Right atrium auricular region (tissue), 2 donors: ENCODE measurements around the gene WFDC9. TPM values are rescaled to one million over a fixed set of nuclear protein-coding genes. Genes with fewer than 3 reads are reported as not detected.
"Not testable (repeated sequence)": the region's sequence is repeated elsewhere in the genome, so short reads cannot be mapped to it uniquely, and the experiment has no call there.

Experiments
- DNase-seq: peaks from one replicate; pipeline ENCODE4 v3.0.0-alpha.2; 2019; ENCODE audit warnings: low spot score
- H3K27ac ChIP-seq, 2 donors: fragments of 200-600 bp; sonication (generic); 1 replicate in 1 of 2; 2 replicates in 1 of 2; pipeline ENCODE4 v1.5.1; 2016 to 2019
- H3K27me3 ChIP-seq, 2 donors: fragments of 200-600 bp; sonication (generic); one replicate each; pipeline versions ENCODE4 v1.5.1 to v1.6.0; 2017 to 2019
- H3K36me3 ChIP-seq: fragments of 200-600 bp; sonication (generic); one replicate; pipeline ENCODE4 v1.5.1; 2016
- H3K4me1 ChIP-seq, 2 donors: fragments of 200-600 bp; sonication (generic); one replicate each; pipeline versions ENCODE4 v1.5.1 to v1.6.0; 2017 to 2019
- H3K4me3 ChIP-seq, 2 donors: fragments of 200-600 bp; sonication (generic); 1 replicate in 1 of 2; 2 replicates in 1 of 2; pipeline ENCODE4 v1.5.1; 2017 to 2019; ENCODE audit warnings: mild to moderate bottlenecking in 1 of 2, moderate library complexity in 1 of 2
- H3K9me3 ChIP-seq, 2 donors: fragments of 200-600 bp; sonication (generic); one replicate each; pipeline ENCODE4 v1.5.1; 2019
- total RNA-seq, 2 donors: library from RNA; depleted of rRNA; stranded (reverse); fragments of >200 nt; gene quantifications; one replicate each; pipeline ENCODE4 v1.1.0, GENCODE V29; 2016
- TF ChIP-seq, protein P1 (sequence below), 2 donors: fragments of 200-600 bp; sonication (generic); IDR thresholded peaks; one replicate each; pipeline ENCODE4 v1.5.1; 2019; ENCODE audit warnings: antibody characterized with exemption in 2 of 2

The WFDC9 gene
- not detected for total RNA-seq

DNA sequence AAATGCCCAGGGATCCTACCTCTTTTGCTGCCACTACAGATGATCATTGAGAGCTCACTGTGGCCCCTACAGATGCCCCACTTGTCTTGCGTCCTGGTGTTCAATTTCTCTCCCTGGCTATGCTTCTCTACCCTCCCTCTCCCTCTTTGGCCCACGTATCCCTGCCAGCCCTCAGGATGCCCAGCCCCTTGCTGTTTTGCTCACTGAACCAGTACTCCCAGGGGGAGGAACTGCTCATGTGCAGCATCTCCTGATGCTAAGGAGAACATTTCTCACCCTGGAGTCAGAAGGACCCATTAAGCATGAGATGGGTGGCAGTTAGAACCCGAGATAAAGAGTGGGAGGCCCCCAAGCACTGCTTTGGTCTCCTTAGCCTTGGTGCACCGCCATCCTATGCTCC is at the start of gene WFDC9:
Gene WFDC9, minus strand, starts transcription at position 101 of the 400 bp plus-strand sequence. CDS start 21,103 bp downstream, outside the sequence.
- TF ChIP-seq, protein P1, sequence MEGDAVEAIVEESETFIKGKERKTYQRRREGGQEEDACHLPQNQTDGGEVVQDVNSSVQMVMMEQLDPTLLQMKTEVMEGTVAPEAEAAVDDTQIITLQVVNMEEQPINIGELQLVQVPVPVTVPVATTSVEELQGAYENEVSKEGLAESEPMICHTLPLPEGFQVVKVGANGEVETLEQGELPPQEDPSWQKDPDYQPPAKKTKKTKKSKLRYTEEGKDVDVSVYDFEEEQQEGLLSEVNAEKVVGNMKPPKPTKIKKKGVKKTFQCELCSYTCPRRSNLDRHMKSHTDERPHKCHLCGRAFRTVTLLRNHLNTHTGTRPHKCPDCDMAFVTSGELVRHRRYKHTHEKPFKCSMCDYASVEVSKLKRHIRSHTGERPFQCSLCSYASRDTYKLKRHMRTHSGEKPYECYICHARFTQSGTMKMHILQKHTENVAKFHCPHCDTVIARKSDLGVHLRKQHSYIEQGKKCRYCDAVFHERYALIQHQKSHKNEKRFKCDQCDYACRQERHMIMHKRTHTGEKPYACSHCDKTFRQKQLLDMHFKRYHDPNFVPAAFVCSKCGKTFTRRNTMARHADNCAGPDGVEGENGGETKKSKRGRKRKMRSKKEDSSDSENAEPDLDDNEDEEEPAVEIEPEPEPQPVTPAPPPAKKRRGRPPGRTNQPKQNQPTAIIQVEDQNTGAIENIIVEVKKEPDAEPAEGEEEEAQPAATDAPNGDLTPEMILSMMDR (IDR thresholded peaks at IDR 0.05): no peak
- H3K27me3 ChIP-seq: peaks cover 0 to 3% of the 10 kb centered on the region in 2 donors
- no peaks in the 10 kb centered on the region for H3K4me1 ChIP-seq
- H3K36me3 ChIP-seq: no peaks in the 10 kb centered on the region
- no peak for DNase-seq
- H3K27ac ChIP-seq: no peak within 1 kb of the TSS
- no peaks in the 10 kb centered on the region for H3K9me3 ChIP-seq
- H3K4me3 ChIP-seq: no peak within 1 kb of the TSS

DNA sequence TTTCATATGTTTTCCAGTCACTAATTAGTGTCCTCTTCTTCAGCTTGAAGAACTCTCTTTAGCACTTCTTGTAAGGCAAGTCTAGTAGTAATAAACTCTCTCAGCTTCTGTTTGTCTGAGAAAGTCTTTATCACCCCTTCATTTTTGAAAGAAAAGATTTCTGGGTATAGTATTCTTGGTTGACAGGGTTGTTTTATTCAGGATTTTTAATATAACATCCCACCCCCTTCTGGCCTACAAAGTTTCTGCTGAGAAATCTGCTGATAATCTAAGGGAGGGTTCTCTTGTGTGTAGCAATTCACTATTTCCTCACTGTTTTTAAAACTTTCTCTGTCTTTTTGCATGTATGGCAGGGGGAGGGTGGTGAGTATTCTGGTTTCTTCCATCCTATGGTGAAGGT is 48.6 kb upstream of the WFDC9 start:
- H3K27me3 ChIP-seq: no peaks in the 10 kb centered on the region
- no peak overlapping the region for H3K27ac ChIP-seq
- no peak for DNase-seq
- H3K4me3 ChIP-seq: no peak overlapping the region
- no peaks in the 10 kb centered on the region for H3K4me1 ChIP-seq
- peaks cover 9 to 37% of the 10 kb centered on the region in 2 donors for H3K9me3 ChIP-seq
- H3K36me3 ChIP-seq: no peaks in the 10 kb centered on the region
- TF ChIP-seq, protein P1 (IDR thresholded peaks at IDR 0.05): no peak

DNA sequence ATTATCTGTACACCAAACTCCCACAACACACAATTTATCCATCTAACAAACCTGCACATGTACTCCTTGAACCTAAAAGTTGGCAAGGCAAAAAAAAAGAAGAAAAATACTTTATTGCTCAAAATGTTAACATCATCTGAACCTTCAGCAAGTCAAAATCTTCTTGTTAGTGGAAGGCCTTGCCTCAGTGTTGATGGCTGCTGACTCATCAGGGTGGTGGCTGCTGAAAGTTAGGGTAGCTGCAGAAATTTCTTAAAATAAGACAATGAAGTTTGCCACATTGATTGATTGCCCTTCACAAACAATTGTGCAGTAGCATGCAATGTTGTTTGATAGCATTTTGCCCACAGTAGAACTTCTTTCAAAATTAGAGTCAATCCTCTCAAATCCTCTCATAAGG is 41.7 kb upstream of the WFDC9 start:
- H3K9me3 ChIP-seq: peaks cover 0 to 18% of the 10 kb centered on the region in 2 donors
- no peak overlapping the region for H3K27ac ChIP-seq
- DNase-seq: no peak
- TF ChIP-seq, protein P1 (IDR thresholded peaks at IDR 0.05): no peak
- no peaks in the 10 kb centered on the region for H3K36me3 ChIP-seq
- no peaks in the 10 kb centered on the region for H3K4me1 ChIP-seq
- H3K4me3 ChIP-seq: no peak overlapping the region
- no peaks in the 10 kb centered on the region for H3K27me3 ChIP-seq

DNA sequence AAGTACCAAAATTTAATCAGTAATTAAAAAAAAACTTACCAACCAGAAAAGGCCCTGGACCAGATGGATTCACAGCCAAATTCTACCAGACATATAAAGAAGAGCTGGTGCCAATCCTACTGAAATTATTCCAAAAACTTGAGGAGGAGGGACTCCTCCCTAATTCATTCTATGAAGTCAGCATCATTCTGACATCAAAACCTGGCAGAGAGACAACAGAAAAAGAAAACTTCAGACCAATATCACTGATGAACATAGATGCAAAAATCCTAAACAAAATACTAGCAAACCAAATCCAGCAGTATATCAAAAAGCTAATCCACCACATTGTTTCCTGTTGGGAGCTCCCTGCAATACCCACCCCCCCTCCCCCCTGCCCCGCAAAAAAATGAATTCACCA is 39.1 kb upstream of the WFDC9 start, which contains the start of gene WFDC11:
Gene WFDC11, minus strand, starts transcription at position 101 of the 400 bp plus-strand sequence. CDS start 19,639 bp downstream, outside the sequence.
- Histone ChIP-seq H3K27me3 (no peaks in the 10 kb centered on the region), H3K9me3 (peaks cover 0 to 13% of the 10 kb centered on the region in 2 donors), H3K4me1 (no peaks in the 10 kb centered on the region), H3K36me3 (no peaks in the 10 kb centered on the region), H3K27ac (no peak within 1 kb of the TSS), H3K4me3 (no peak within 1 kb of the TSS)
- TF ChIP-seq, protein P1 (IDR thresholded peaks at IDR 0.05): no peak
- no peak for DNase-seq

DNA sequence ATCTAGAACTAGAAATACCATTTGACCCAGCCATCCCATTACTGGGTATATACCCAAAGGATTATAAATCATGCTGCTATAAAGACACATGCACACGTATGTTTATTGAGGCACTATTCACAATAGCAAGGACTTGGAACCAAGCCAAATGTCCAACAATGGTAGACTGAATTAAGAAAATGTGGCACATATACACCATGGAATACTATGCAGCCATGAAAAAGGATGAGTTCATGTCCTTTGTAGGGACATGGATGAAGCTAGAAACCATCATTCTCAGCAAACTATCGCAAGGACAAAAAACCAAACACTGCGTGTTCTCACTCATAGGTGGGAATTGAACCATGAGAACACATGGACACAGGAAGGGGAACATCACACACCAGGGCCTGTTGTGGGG is 26.0 kb upstream of the WFDC9 start:
- DNase-seq: not testable (repeated sequence)

DNA sequence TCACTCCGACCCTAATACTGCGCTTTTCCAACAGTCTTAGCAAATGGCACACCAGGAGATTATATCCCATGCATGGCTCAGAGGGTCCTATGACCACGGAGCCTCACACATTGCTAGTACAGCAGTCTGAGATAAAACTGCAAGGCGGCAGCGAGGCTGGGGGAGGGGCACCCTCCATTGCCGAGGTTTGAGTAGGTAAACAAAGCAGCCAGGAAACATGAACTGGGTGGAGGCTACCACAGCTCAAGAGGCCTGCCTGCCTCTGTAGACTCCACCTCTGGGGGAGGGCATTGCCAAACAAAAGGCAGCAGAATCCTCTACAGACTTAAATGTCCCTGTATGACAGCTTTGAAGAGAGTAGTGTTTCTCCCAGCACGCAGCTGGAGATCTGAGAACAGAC is 20.6 kb upstream of the WFDC9 start:
- H3K4me1 ChIP-seq: not testable (repeated sequence)

More for the DNA sequence above, 26.0 kb upstream of the WFDC9 start:
- not testable (repeated sequence) for H3K9me3 ChIP-seq, H3K36me3 ChIP-seq, H3K27me3 ChIP-seq, H3K4me3 ChIP-seq, H3K4me1 ChIP-seq, H3K27ac ChIP-seq

DNA sequence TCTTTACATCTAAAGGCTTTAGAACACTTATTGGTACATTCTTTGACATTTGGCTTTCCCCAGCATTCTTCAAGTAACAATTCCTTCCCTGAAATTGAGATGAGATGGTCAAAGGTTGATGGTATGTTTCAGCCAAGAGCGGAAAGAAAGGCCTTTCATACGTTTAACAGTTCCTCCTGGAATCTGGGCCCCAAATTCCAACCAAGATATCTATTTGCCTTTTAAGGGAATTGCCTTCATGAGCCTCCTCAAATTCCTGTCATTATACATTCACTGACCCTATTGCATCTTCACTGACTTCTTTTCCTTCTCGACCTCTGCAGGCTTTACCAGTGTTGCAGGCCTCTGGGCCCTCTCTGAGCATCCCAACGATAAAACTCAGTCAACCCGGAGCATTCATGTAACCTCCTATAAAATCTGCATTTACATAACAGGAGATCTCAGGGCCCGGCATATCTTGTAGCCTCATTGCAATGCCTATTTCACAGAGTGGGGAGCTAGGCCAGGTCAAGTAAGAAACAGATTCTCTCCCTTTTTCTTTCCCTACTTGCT is 18.3 kb upstream of the WFDC9 start:
- TF ChIP-seq, protein P1 (IDR thresholded peaks at IDR 0.05): no peak
- no peaks in the 10 kb centered on the region for H3K4me1 ChIP-seq
- no peak overlapping the region for H3K4me3 ChIP-seq
- DNase-seq: no peak
- no peak overlapping the region for H3K27ac ChIP-seq
- H3K36me3 ChIP-seq: no peaks in the 10 kb centered on the region
- no peaks in the 10 kb centered on the region for H3K9me3 ChIP-seq
- H3K27me3 ChIP-seq: no peaks in the 10 kb centered on the region

More for the DNA sequence above, 20.6 kb upstream of the WFDC9 start:
- not testable (repeated sequence) for H3K4me3 ChIP-seq, DNase-seq, H3K27ac ChIP-seq, H3K9me3 ChIP-seq, H3K27me3 ChIP-seq, H3K36me3 ChIP-seq
